RKO (cell line): ENCODE data around the gene SIRT7.

ENCODE experiments used
- DNase-seq: peaks from one replicate; pipeline ENCODE4 v3.0.0-alpha.2; 2016; ENCODE audit warnings: low spot score

Gene SIRT7

DNA sequence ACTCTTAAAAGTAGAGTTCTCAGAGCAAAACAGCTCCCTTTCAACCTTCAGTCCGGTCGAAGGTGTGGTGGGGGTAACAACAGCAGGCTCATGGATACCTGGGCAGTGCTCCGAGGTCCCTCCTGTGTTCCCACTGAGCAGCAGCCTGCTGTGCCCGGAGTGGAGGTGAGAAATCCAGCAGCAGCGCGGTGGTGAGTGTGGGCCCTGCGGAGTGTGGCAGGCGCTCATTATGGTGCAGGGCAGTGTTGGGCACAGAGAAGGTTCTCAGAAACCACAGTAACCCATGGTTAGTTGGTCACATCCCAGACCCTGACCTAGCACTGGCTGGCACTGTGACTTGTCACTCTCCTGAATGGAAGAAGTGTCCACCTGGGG, 52.6 kb downstream of the SIRT7 start:
- DNase-seq, result no peak

DNA sequence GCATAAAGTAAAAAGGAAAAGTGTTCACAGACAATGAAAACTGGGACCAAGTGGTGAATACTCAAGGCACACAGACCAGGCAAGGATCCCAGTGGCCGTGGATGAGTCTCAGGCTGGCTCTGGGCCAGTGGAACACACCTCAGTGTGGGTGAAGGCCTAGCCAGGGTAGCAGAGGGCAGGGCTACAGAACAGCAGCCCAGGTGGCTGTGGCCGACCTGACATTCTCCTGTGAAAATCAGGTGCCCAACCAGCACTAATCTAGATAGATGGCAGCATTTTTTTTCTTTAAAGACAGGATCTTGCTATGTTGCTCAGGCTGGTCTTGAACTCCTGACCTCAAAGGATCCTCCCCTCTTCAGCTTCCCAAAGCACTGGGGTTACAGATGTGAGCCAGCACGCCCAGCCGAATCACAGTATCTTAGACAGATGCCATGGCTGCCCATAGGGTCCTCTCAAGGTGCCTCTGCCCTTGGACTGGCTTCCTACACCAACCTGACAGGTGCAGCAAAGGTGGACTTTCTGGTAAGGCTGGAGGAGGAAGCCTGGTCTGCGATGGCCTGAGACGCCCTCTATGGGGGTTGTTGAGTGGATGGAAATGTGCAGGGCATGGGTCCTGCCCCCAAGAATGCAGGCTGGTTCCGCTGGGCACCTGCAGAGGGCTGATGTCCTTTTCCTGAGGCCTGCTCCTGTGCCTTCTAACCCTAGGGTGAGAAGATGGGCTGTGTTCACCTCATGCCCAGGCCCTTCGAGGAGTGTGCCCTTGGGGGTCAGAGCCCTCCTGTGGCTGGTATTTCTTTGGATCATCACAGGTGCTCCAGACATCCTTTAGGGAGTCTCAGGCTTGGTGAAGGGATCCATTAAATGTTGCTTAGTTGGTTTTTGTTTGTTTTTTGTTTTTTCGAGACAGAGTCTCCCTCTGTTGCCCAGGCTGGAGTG, 53.9 kb downstream of the SIRT7 start:
- DNase-seq, result no peak

DNA sequence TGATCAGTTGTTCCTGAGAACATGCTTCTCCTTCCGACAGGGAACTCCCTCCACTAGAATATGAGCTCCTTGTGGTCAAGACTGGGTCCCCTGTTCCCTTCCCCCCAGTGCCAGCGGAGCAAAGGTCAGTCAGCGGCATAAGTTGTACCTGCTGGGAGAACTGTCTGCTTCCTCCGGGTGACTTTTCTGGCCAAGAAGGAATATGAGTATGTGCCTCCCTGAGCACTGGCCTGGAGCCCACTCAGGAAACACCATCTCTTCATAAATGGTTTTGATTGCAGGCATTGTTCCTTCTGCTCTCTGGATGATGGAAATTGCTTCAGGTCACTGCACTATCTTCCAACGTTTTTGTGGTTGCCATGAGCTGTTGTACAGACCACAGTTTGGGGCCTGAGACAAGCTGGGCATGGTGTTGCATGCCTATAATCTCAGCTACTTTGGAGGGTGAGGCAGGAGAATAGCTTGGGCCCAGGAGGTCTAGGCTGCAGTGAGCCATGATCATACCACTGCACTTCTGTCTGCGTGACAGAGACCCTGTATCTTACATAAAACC, 54.8 kb downstream of the SIRT7 start:
- DNase-seq, result no peak
